Measurements from ENCODE around the gene MALSU1. TPM values are rescaled to one million over a fixed set of nuclear protein-coding genes. Genes with fewer than 3 reads are reported as not detected.

Gene MALSU1
- total and polyA plus RNA-seq, 2 of the 13 experiments (the other 11 are each of a cell fraction or from before 2014, with no cell fraction given) = 72.0 to 141 TPM

- TF ChIP-seq IKZF5 (CRISPR knock-in tag; IDR thresholded peaks at IDR 0.05) (peak; percentile 62; the same call in 1 of the 2 replicates), TMF1 (CRISPR knock-in tag; IDR thresholded peaks at IDR 0.05; ENCODE audit: low read depth) (no peak), YY1 (IDR thresholded peaks at IDR 0.05; ENCODE audit: insufficient read depth, insufficient replicate concordance, low read depth, low read length) (no peak), SNAPC4 (CRISPR knock-in tag; IDR thresholded peaks at IDR 0.05) (no peak), RXRB (CRISPR knock-in tag; IDR thresholded peaks at IDR 0.05; ENCODE audit: borderline replicate concordance) (peak; percentile 56; the same call in 1 of the 2 replicates), ZNF10 (CRISPR knock-in tag; IDR thresholded peaks at IDR 0.05; ENCODE audit: borderline replicate concordance, low read depth) (no peak), ZNF878 (CRISPR knock-in tag; IDR thresholded peaks at IDR 0.05) (0 out of 2 replicates have a peak, but pooled peaks have one; percentile 25), ZNF12 (CRISPR knock-in tag; IDR thresholded peaks at IDR 0.05) (no peak), PPARG (CRISPR knock-in tag; conservative IDR thresholded peaks at IDR 0.05) (0 out of 2 replicates have a peak, but pooled peaks have one; percentile 12), MXI1 (IDR thresholded peaks at IDR 0.05; ENCODE audit: borderline replicate concordance, low read depth, low read length) (peak; percentile 84; the same call in 1 of the 3 replicates), CAMTA2 (CRISPR knock-in tag; IDR thresholded peaks at IDR 0.05; ENCODE audit: borderline replicate concordance) (no peak), ELF1 (CRISPR knock-in tag; IDR thresholded peaks at IDR 0.05) (no peak), ZNF121 (CRISPR knock-in tag; IDR thresholded peaks at IDR 0.05) (no peak), NFKBIZ (CRISPR knock-in tag; IDR thresholded peaks at IDR 0.05) (no peak), CEBPB (IDR thresholded peaks at IDR 0.05; ENCODE audit: borderline replicate concordance, low read depth, low read length) (no peak), ZFP41 (CRISPR knock-in tag; IDR thresholded peaks at IDR 0.05; ENCODE audit: borderline replicate concordance) (no peak), SMAD9 (CRISPR knock-in tag; IDR thresholded peaks at IDR 0.05) (no peak), FUBP1 (CRISPR knock-in tag; IDR thresholded peaks at IDR 0.05; ENCODE audit: borderline replicate concordance) (no peak), NCOA2 (CRISPR knock-in tag; IDR thresholded peaks at IDR 0.05) (peak; percentile 36; the same call in 1 of the 2 replicates), MAZ (IDR thresholded peaks at IDR 0.05; ENCODE audit: borderline replicate concordance, low read depth, low read length) (no peak), MAZ (CRISPR knock-in tag; IDR thresholded peaks at IDR 0.05; ENCODE audit: low read depth) (no peak), ZNF570 (CRISPR knock-in tag; IDR thresholded peaks at IDR 0.05; ENCODE audit: borderline replicate concordance) (no peak)
These were observed 26.0 kb upstream of the MALSU1 start (continued) for GRCh38 chr7:23273141-23273599.
